Pancreas (tissue), 10 donors: ENCODE measurements around the gene KLF5. TPM values are rescaled to one million over a fixed set of nuclear protein-coding genes. Genes with fewer than 3 reads are reported as not detected.
A peak's percentile ranks its signal among the peaks of the same experiment; 100 is the strongest.

Experiments used
- ATAC-seq, 4 donors: fragments of 200-7000 bp; cut with Tn5 transposase; one replicate each; pipeline versions ENCODE4 v1.8.0 to v1.9.1; 2020; ENCODE audit warnings: mild to moderate bottlenecking in 4 of 4, moderate library complexity in 4 of 4
- DNase-seq, 6 donors: peaks; one replicate each; pipeline ENCODE4 v3.0.0-alpha.2; 2020
- FAIRE-seq: peaks from 2 replicates; lab custom pipeline; 2012; peaks lifted over from hg19 to GRCh38; lab: Jason Lieb, UNC
- H3K27ac ChIP-seq, 4 donors: fragments of 200-600 bp; sonication (generic); 1 replicate in 3 of 4; 2 replicates in 1 of 4; pipeline versions ENCODE4 v1.5.0 to v1.8.0; 2020
- H3K27me3 ChIP-seq, 4 donors: fragments of 200-600 bp; one replicate each; pipeline ENCODE4 v1.8.0; 2021
- H3K36me3 ChIP-seq, 3 donors: fragments of 200-600 bp; sonication (generic) in 1 of 3; one replicate each; pipeline versions ENCODE4 v1.5.0 to v1.8.0; 2020 to 2021
- H3K4me1 ChIP-seq, 3 donors: fragments of 200-600 bp; one replicate each; pipeline ENCODE4 v1.8.0; 2021
- H3K4me3 ChIP-seq, 4 donors: fragments of 200-600 bp; sonication (generic) in 2 of 4; one replicate each; pipeline versions ENCODE4 v1.5.0 to v1.8.0; 2020 to 2021
- H3K9me3 ChIP-seq, 4 donors: fragments of 200-600 bp; one replicate each; pipeline ENCODE4 v1.8.0; 2021
- WGBS, 2 donors: extraction: QIAGEN DNeasy Blood & Tissue Kit; methylation state at CpG; one replicate each; pipeline ENCODE4 v1.1.7; 2013; 5-methylcytosine and 5-hydroxymethylcytosine counted together
- intact Hi-C, 3 donors: fragments of 100-400 bp; cut with DNase I; formaldehyde crosslinking; loops; one replicate each; pipeline versions ENCODE4 v1.11.1 to v1.14.2; 2022
- polyA plus RNA-seq, 2 donors: library from polyadenylated mRNA; stranded (reverse); fragments of 200-250 nt; gene quantifications; one replicate each; pipeline ENCODE4 v1.2.3, GENCODE V29; 2013
- total RNA-seq, 6 donors: library from RNA; stranded (reverse); fragmentation: NEBNext Ultra II Directional in 4 of 6; extraction: Animal tissue kit (Norgen Biotek cat#: 25700) in 4 of 6; gene quantifications; one replicate each; pipeline versions ENCODE4 v1.2.1 to v1.2.4, GENCODE V29; 2021 to 2023
- TF ChIP-seq, protein P1 (sequence below), 4 donors: fragments of 200-600 bp; sonication (generic) in 3 of 4; IDR thresholded peaks; one replicate each; pipeline versions ENCODE4 v1.5.0 to v1.8.0; 2021; ENCODE audit warnings: antibody characterized with exemption in 4 of 4
- donor health status: healthy with polysubstance abuse.
- donor health status: DM: no; HTN: no; CAD: no; lungs with moderate emphysema.
- donor health status: DM: no; HTN: no; CAD: no.
- donor health status: control.
- donor health status: control.
- donor health status: Bipolar disorder and iron deficiency.
- donor health status: DM: yes; HTN: yes; CAD: no.
- donor health status: DM: no; HTN: no; CAD: no.
- donor health status: DM: no; HTN: no; CAD: no.
- donor health status: DM: yes; HTN: yes; CAD: no.

Gene KLF5
- total and polyA plus RNA-seq, 8 donors: 3.9 to 18.2 (median 8.1) TPM

DNA sequence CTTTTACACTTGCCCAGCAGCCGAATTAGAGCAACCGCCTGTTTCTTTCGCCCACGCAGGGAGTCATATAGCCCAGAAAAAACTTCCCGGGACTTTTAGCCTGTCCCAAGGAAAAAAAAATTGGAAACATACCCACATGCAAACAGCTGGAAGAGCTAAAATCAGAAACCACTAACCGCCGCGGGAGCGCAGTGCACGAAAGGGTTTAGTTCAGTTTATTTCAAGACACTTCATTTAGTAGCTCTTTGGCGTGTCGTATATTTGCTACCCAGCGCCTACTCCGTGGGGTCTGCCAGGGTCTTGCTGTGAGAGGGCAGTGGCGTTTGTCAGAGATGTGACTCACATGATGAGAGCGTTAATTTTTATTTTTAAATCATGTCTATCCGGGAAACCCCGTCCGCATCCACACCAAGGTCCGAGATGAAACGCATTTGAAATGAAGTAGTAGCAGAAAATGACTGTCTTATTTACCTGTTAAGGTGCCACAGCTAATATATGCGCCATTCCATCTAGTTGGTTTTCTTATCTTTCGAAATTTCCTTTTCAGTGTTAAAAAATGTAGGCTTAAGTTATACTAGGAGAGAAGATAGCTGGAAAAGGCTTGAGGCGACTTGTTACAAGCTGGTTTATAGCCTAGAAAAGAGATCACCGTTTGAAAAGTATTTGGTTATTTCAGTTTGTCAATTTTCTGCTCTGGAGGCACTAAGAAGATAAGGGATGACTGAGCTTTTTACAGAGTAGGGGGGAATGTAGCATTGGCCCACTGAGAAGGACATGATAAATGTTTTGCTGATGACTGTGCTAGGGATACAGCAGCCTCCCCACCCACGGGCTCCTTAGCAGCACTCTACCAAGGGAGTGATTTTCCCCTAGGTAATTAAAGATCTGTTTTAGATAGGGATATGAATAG is 1.7 kb downstream of the KLF5 start:
- 3 to 4% methylated on average over 26 of the region's 26 CpGs for WGBS, 2 donors
- DNase-seq (peak in 5 of 6 donors; percentile 9 to 62 (median 36)), ATAC-seq (peak in 2 of 4 donors; percentile 3 to 5), FAIRE-seq (no peak)
- peak overlapping the region; percentile 44 to 94 (median 82) for H3K4me3 ChIP-seq
- H3K4me1 ChIP-seq: peaks cover 5 to 25% (median 11%) of the 10 kb centered on the region in 3 donors
- peaks cover 0 to 3% (median 0%) of the 10 kb centered on the region in 4 donors for H3K27me3 ChIP-seq
- intact Hi-C loops: no loop called here
- H3K36me3 ChIP-seq: no peaks in the 10 kb centered on the region
- H3K9me3 ChIP-seq: no peaks in the 10 kb centered on the region
- TF ChIP-seq, protein P1, sequence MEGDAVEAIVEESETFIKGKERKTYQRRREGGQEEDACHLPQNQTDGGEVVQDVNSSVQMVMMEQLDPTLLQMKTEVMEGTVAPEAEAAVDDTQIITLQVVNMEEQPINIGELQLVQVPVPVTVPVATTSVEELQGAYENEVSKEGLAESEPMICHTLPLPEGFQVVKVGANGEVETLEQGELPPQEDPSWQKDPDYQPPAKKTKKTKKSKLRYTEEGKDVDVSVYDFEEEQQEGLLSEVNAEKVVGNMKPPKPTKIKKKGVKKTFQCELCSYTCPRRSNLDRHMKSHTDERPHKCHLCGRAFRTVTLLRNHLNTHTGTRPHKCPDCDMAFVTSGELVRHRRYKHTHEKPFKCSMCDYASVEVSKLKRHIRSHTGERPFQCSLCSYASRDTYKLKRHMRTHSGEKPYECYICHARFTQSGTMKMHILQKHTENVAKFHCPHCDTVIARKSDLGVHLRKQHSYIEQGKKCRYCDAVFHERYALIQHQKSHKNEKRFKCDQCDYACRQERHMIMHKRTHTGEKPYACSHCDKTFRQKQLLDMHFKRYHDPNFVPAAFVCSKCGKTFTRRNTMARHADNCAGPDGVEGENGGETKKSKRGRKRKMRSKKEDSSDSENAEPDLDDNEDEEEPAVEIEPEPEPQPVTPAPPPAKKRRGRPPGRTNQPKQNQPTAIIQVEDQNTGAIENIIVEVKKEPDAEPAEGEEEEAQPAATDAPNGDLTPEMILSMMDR (IDR thresholded peaks at IDR 0.05): no peak
- peak overlapping the region; percentile 42 to 93 (median 82) for H3K27ac ChIP-seq

DNA sequence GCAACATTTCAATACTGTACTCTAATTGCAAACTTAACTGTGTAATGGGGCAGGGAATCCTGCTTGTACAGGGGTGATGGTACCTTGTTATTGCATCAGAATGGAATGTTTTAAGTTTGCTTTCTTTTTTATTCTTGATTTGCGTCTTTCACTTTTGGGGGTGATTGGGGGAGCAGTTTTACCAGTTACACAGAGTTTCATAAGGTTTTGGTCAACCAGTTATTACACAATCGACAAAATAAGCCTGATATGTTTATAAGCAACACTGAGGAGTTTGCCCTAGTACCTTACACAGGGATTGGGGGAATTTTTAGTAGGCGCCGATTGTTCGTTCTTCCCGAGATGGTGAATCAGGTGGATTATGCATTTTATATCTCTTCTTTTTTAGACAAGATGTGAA is 2.7 kb downstream of the KLF5 start:
- Histone ChIP-seq H3K27me3 (peaks cover 0 to 3% (median 0%) of the 10 kb centered on the region in 4 donors), H3K27ac (peak overlapping the region in 2 of 4 donors; percentile 93), H3K36me3 (no peaks in the 10 kb centered on the region), H3K9me3 (no peaks in the 10 kb centered on the region), H3K4me3 (peak overlapping the region in 2 of 4 donors; percentile 75 to 90), H3K4me1 (peaks cover 9 to 34% (median 12%) of the 10 kb centered on the region in 3 donors)
- 63 to 78% methylated on average over 6 of the region's 6 CpGs for WGBS, 2 donors
- FAIRE-seq: no peak
- ATAC-seq: no peak
- no peak for DNase-seq
- TF ChIP-seq, protein P1 (IDR thresholded peaks at IDR 0.05): no peak
- intact Hi-C loops: no loop called here

DNA sequence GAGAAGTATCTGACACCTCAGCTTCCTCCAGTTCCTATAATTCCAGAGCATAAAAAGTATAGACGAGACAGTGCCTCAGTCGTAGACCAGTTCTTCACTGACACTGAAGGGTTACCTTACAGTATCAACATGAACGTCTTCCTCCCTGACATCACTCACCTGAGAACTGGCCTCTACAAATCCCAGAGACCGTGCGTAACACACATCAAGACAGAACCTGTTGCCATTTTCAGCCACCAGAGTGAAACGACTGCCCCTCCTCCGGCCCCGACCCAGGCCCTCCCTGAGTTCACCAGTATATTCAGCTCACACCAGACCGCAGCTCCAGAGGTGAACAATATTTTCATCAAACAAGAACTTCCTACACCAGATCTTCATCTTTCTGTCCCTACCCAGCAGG is 3.1 kb downstream of the KLF5 start:
- Histone ChIP-seq H3K4me1 (peaks cover 9 to 38% (median 12%) of the 10 kb centered on the region in 3 donors), H3K27ac (peak overlapping the region in 2 of 4 donors; percentile 2 to 93), H3K27me3 (peaks cover 0 to 3% (median 0%) of the 10 kb centered on the region in 4 donors), H3K36me3 (no peaks in the 10 kb centered on the region), H3K4me3 (peak overlapping the region in 2 of 4 donors; percentile 75 to 90), H3K9me3 (no peaks in the 10 kb centered on the region)
- FAIRE-seq (no peak), DNase-seq (no peak), ATAC-seq (no peak)
- TF ChIP-seq, protein P1 (IDR thresholded peaks at IDR 0.05): no peak
- intact Hi-C loops: no loop called here
- 69 to 71% methylated on average over 9 of the region's 9 CpGs for WGBS, 2 donors

DNA sequence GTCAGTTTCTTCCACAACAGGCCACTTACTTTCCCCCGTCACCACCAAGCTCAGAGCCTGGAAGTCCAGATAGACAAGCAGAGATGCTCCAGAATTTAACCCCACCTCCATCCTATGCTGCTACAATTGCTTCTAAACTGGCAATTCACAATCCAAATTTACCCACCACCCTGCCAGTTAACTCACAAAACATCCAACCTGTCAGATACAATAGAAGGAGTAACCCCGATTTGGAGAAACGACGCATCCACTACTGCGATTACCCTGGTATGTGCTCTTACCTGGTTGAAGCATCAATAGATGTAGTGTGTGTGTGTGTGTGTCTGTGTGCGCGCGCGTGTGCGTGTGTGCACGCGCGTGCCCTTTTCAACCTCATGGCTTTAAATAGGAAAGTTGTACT is 3.7 kb downstream of the KLF5 start:
- H3K4me3 ChIP-seq: no peak overlapping the region
- H3K27ac ChIP-seq: no peak overlapping the region
- TF ChIP-seq, protein P1 (IDR thresholded peaks at IDR 0.05): no peak

More for the DNA sequence above, 3.7 kb downstream of the KLF5 start:
- FAIRE-seq: no peak
- H3K36me3 ChIP-seq: peaks cover 0 to 2% (median 0%) of the 10 kb centered on the region in 3 donors
- H3K9me3 ChIP-seq: no peaks in the 10 kb centered on the region
- intact Hi-C loops: no loop called here
- no peaks in the 10 kb centered on the region for H3K27me3 ChIP-seq
- no peak for DNase-seq
- 95% methylated on average over 13 of the region's 13 CpGs for WGBS, 2 donors
- ATAC-seq: no peak
- peaks cover 9 to 38% (median 11%) of the 10 kb centered on the region in 3 donors for H3K4me1 ChIP-seq
